ENCODE results near the gene GUCD1. TPM values are rescaled to one million over a fixed set of nuclear protein-coding genes. Genes with fewer than 3 reads are reported as not detected.
"Not testable (repeated sequence)": the region's sequence is repeated elsewhere in the genome, so short reads cannot be mapped to it uniquely, and the experiment has no call there.

GUCD1 gene
- total RNA-seq, 2 experiments from 2014 or later, result 103 to 104 TPM

DNA sequence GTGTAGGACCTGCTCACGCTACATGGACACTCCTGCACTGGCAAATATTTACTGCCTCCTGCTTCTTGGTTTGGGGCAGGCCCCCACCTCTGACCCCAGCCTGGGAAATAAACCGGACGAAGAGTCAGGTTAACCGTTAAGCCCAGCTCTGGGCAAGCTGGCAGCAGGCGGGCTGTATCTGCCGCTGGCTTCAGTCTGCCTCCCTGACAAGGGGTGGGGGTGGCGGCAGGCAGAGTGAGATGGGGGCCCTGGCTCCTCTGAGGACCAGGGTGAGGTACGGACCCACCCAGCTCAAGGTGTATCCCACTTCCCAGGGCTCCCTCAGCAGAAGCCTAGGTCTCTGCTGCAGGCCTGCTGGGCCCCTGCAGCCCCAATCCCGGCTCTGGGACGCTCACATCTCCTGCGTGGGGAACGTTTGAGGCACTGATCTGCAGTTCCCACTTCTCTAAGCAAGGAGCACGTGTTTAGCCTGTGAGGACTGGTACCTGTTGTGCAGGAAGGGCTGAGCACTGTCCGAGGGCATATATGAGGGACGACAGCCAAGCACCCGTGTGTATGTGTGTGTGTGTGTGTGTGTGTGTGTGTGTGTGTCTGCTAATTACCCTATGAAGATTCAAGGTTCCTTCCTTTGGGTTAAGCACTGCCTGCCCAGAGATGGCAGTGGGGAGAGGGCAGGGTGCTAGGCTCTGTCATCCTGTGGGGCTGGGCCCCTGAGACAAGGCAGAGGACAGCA, 39.1 kb upstream of the GUCD1 start:
- H3K4me1 Mint-ChIP-seq, result peaks cover 10% of the 10 kb centered on the region
- H3K27me3 Mint-ChIP-seq, result peaks cover 6% of the 10 kb centered on the region
- no peak overlapping the region for H3K27ac Mint-ChIP-seq
- H3K4me3 Mint-ChIP-seq, result no peak overlapping the region
- POLR2A ChIA-PET, result interaction anchor here (2.3 kb wide), 1 partner anchor 38 kb away, joined by 5 read pairs; the partner anchor contains the start of genes GUCD1 and SNRPD3
- H3K9me3 Mint-ChIP-seq, result no peaks in the 10 kb centered on the region
- peak; percentile 24 for DNase-seq
- peaks cover 1% of the 10 kb centered on the region for H3K36me3 Mint-ChIP-seq
- no peak for ATAC-seq (ENCODE audit: low read depth)

- not testable (repeated sequence) for H3K27ac Mint-ChIP-seq
- POLR2A ChIA-PET, result interaction anchor here (2.3 kb wide), 1 partner anchor 38 kb away, joined by 5 read pairs; the partner anchor contains the start of genes GUCD1 and SNRPD3
Measured at GRCh38 chr22:24593559-24593835, 38.6 kb upstream of the GUCD1 start.

DNA sequence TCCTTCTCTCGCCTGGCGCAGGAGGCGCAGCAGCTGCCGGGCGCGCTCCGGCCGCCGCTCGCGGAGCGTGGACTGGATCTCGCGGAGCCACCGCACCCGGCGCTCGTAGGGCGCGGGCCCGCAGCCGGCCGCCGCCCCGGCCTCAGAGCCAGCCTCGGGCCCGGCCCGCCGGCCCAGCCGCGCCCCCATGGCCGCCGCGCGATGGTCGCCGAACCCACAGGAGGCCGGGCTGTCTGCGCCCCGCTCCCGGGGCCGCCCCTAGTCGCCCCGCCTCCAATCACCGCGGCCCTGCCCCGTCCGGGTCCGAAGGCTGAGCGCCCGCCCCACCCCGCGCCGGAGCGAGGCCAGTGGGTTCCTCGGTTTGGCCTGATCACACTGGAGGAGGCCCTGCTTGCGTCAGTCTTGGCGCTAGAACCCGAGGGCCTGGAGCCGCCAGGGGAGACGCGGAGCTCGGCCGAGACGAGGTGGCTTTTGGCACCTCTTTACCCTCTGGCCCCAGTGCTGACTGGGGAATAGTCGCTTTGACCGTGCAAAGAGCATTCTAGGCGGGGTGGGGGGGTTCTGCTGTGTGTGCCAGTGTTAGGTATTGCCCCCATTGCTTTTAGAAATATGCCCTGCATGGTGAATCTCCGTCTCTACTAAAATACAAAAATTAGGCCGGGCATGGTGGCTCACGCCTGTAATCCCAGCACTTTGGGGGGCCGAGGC, 38.1 kb upstream of the GUCD1 start, which contains the start of gene LRRC75B:
Gene LRRC75B (minus strand): TSS at position 223 of the 708 bp plus-strand sequence. CDS start 34 bp downstream, at position 189.
- ATAC-seq (ENCODE audit: low read depth) (peak; percentile 70), DNase-seq (peak; percentile 68)
- H3K27me3 Mint-ChIP-seq, result peaks cover 6% of the 10 kb centered on the region
- H3K4me1 Mint-ChIP-seq, result peaks cover 10% of the 10 kb centered on the region
- POLR2A ChIA-PET, result interaction anchor here (2.3 kb wide), 1 partner anchor 37 kb away, joined by 5 read pairs; the partner anchor contains the start of genes GUCD1 and SNRPD3
- H3K27ac Mint-ChIP-seq, result peak within 1 kb of the TSS; percentile 69
- peak within 1 kb of the TSS; percentile 87 for H3K4me3 Mint-ChIP-seq
- H3K9me3 Mint-ChIP-seq, result no peaks in the 10 kb centered on the region
- H3K36me3 Mint-ChIP-seq, result peaks cover 1% of the 10 kb centered on the region

More at GRCh38 chr22:24593559-24593835, 38.6 kb upstream of the GUCD1 start:
- DNase-seq, result peak; percentile 14
- H3K4me1 Mint-ChIP-seq, result peaks cover 10% of the 10 kb centered on the region
- H3K27me3 Mint-ChIP-seq; H3K9me3 Mint-ChIP-seq; H3K36me3 Mint-ChIP-seq; ATAC-seq (ENCODE audit: low read depth): not testable (repeated sequence)
- H3K4me3 Mint-ChIP-seq, result peak overlapping the region; percentile 59

GRCh38 chr22:24592058-24592850, 37.3 kb upstream of the GUCD1 start:
- peak overlapping the region; percentile 69 for H3K27ac Mint-ChIP-seq
- peaks cover 6% of the 10 kb centered on the region for H3K27me3 Mint-ChIP-seq
- no peak for ATAC-seq (ENCODE audit: low read depth)
- no peak for DNase-seq
- peak overlapping the region; percentile 87 for H3K4me3 Mint-ChIP-seq
- H3K36me3 Mint-ChIP-seq, result peaks cover 1% of the 10 kb centered on the region
- no peaks in the 10 kb centered on the region for H3K9me3 Mint-ChIP-seq
- POLR2A ChIA-PET, result no interaction called here
- peaks cover 7% of the 10 kb centered on the region for H3K4me1 Mint-ChIP-seq

DNA sequence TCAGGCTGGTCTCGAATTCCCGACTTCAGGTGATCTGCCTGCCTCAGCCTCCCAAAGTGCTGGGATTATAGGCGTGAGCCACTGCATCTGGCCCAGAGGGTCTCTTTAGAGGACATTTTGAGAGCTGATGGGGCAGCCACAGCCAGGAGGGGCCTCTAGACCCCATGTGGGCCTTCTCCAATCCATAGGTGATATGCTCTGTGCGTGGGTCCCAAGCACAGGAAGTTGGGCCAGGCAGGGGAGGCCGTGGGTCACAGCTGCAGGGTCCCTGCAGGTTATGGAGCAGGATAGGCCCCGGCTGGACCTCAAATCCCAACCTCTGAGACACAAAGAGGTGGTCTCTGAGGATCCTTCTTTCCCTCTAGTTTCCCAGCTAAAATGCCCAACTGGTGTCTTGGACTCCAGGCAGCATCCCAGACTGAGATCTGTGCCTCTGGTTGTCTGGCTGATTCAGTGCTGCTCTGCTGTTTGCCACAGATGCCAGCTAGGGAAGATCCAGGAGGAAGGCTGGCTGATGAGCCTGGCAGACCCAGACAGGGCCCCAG, 36.4 kb upstream of the GUCD1 start:
- no peak overlapping the region for H3K4me3 Mint-ChIP-seq
- POLR2A ChIA-PET, result no interaction called here
- peaks cover 4% of the 10 kb centered on the region for H3K4me1 Mint-ChIP-seq
- H3K27me3 Mint-ChIP-seq, result peaks cover 6% of the 10 kb centered on the region
- no peaks in the 10 kb centered on the region for H3K9me3 Mint-ChIP-seq
- no peak overlapping the region for H3K27ac Mint-ChIP-seq
- ATAC-seq (ENCODE audit: low read depth) (no peak), DNase-seq (no peak)
- H3K36me3 Mint-ChIP-seq, result peaks cover 1% of the 10 kb centered on the region

DNA sequence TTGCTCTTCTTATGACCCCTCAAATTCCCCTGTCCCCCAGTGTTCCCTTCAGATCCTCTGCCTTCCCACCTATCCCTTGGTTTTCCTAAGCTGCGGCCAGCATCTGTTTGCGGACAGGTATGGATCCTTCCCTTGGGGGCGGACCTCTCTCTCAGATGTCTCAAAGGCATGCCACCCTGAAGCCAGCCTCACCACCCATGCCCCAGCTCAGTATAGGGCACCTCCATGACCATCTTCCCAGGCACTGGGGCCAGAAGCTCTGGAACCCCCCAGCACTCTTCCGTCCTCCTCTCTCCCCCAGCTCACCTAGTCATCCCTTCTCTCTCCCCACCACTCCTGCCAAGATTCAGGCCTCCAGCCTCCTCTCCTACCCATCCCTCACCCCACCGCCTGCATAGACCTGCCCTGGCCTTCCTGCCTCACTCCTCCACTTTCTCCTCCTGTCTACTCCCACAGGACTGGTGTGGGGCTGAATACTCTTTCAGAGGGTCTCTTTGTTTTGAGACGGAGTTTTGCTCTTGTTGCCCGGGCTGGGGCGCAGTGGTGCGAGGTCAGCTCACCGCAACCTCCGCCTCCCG, 35.7 kb upstream of the GUCD1 start:
- H3K27ac Mint-ChIP-seq, result no peak overlapping the region
- POLR2A ChIA-PET, result no interaction called here
- H3K27me3 Mint-ChIP-seq, result peaks cover 6% of the 10 kb centered on the region
- no peak for DNase-seq
- H3K9me3 Mint-ChIP-seq, result no peaks in the 10 kb centered on the region
- peaks cover 1% of the 10 kb centered on the region for H3K36me3 Mint-ChIP-seq
- peaks cover 4% of the 10 kb centered on the region for H3K4me1 Mint-ChIP-seq
- ATAC-seq (ENCODE audit: low read depth), result no peak
- no peak overlapping the region for H3K4me3 Mint-ChIP-seq

DNA sequence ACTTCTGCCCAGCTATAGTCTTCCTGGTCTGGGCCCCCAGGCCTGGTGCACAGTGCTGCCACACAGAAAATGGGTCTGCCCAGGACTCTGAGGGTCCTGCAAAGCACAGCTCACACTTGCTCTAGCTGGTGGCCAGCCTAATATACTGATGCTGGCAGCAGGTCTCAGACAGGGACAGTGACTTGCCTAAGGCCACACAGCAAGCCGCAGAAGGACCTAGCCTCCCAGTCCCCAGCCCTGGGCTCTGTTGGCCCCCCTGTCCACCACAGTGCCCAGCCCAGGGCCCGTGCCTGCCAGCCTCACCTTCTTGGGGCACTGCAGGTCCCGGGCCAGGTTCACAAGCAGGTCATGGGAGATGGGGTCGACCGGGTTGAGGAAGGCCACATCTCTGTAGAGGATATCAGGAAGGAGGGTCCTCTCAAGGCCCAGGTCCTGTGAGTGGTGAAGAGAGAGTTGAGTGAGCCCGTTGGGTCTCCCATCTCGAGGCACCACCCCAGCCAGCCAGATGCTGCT, 34.6 kb upstream of the GUCD1 start:
- H3K9me3 Mint-ChIP-seq, result no peaks in the 10 kb centered on the region
- ATAC-seq (ENCODE audit: low read depth) (no peak), DNase-seq (no peak)
- H3K27me3 Mint-ChIP-seq, result peaks cover 6% of the 10 kb centered on the region
- peaks cover 4% of the 10 kb centered on the region for H3K4me1 Mint-ChIP-seq
- H3K27ac Mint-ChIP-seq, result no peak overlapping the region
- peaks cover 1% of the 10 kb centered on the region for H3K36me3 Mint-ChIP-seq
- H3K4me3 Mint-ChIP-seq, result no peak overlapping the region
- POLR2A ChIA-PET, result no interaction called here

DNA sequence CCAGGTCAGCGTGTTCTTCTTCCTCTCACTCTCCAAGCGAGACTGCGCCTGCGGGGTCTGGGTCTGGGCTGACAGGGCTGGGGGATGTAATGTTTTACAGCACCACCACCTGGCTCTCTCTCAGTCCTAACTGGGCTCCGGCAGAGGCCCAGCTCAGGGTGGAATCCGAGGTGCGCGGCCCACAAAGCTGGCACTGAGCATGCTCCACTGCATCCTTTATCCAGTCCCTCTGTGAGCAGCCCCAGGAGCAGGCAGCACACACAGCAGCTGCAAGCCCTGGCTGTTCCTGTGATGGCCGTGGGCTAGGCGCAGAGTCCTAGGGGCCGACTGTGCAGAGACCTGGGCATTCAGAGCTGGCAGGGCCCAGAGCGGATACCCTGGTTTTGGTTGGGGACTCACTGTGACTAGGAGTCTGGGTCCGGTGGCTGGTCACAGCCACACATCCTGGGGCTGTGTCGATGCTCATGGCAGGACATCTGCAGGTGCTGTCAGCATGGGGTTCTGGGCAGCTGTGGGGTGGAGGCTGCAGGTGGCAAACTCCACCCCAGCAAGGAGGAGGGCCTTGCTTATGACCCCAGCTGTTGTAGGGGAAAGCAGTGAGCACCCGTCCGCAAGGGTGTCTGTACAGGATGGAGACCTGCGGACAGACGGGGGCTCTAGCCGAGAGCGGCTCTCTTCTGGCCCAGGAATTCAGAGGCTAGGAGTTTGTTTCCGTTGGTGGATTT, 34.0 kb upstream of the GUCD1 start:
- POLR2A ChIA-PET, result interaction anchor here (1.2 kb wide), 1 partner anchor 34 kb away, joined by 4 read pairs; the partner anchor contains the start of gene GUCD1
- Mint-ChIP-seq H3K27ac (no peak overlapping the region), H3K36me3 (peaks cover 1% of the 10 kb centered on the region), H3K4me1 (peaks cover 6% of the 10 kb centered on the region), H3K4me3 (no peak overlapping the region), H3K9me3 (no peaks in the 10 kb centered on the region), H3K27me3 (peaks cover 6% of the 10 kb centered on the region)
- no peak for ATAC-seq (ENCODE audit: low read depth)
- DNase-seq, result no peak

DNA sequence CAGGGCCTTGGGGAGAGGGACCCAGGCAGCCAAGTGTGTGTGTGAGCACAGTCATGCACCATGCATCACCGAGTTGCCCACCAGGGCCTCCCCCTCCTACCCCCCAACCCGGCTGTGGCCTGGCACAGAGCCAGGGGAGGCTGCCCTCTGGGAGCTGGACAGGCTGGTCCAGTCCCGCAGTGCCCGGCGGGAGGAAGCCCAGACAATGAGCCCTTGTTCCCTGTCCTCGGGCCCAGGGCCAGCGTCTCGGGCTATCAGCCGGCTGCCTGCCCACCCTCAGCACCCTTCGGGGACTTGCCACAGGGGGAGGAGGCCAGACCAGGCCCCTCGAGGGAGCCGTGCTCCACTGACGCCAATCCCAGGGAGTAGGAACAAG, 33.4 kb upstream of the GUCD1 start:
- no peak overlapping the region for H3K4me3 Mint-ChIP-seq
- H3K27me3 Mint-ChIP-seq, result peaks cover 6% of the 10 kb centered on the region
- POLR2A ChIA-PET, result interaction anchor here (1.2 kb wide), 1 partner anchor 33 kb away, joined by 4 read pairs; the partner anchor contains the start of gene GUCD1
- H3K9me3 Mint-ChIP-seq, result no peaks in the 10 kb centered on the region
- no peak overlapping the region for H3K27ac Mint-ChIP-seq
- no peak for DNase-seq
- H3K36me3 Mint-ChIP-seq, result peaks cover 1% of the 10 kb centered on the region
- H3K4me1 Mint-ChIP-seq, result peaks cover 7% of the 10 kb centered on the region
- no peak for ATAC-seq (ENCODE audit: low read depth)

GRCh38 chr22:24587948-24588347, 33.0 kb upstream of the GUCD1 start:
- Mint-ChIP-seq H3K9me3 (no peaks in the 10 kb centered on the region), H3K36me3 (peaks cover 1% of the 10 kb centered on the region), H3K4me1 (peaks cover 6% of the 10 kb centered on the region), H3K27me3 (peaks cover 6% of the 10 kb centered on the region), H3K27ac (no peak overlapping the region), H3K4me3 (no peak overlapping the region)
- POLR2A ChIA-PET, result interaction anchor here (1.2 kb wide), 1 partner anchor 33 kb away, joined by 4 read pairs; the partner anchor contains the start of gene GUCD1
- DNase-seq (no peak), ATAC-seq (ENCODE audit: low read depth) (no peak)

DNA sequence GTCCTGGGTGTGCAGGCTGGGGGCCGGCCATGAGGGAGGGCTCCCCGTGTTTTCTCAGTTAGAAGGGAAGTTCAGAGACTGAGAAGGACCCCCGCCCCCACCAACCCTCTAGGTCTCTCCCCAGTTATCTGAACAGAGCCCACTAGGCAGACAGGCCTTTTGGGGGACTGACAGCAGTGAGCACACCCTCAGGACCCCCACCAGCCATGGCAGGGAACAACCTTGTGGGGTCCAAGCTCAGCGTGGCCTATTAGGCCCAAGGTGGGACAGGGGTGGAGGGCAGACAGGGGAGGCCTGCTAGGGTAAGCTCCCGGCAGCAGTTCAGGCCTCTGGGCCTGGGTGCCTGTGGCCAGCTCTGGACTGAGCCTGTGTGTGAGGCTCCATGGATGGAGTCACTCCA, 32.3 kb upstream of the GUCD1 start:
- Mint-ChIP-seq H3K4me3 (no peak overlapping the region), H3K27ac (no peak overlapping the region), H3K36me3 (peaks cover 1% of the 10 kb centered on the region), H3K27me3 (peaks cover 2% of the 10 kb centered on the region), H3K9me3 (no peaks in the 10 kb centered on the region), H3K4me1 (peaks cover 4% of the 10 kb centered on the region)
- POLR2A ChIA-PET, result no interaction called here
- ATAC-seq (ENCODE audit: low read depth) (no peak), DNase-seq (no peak)

DNA sequence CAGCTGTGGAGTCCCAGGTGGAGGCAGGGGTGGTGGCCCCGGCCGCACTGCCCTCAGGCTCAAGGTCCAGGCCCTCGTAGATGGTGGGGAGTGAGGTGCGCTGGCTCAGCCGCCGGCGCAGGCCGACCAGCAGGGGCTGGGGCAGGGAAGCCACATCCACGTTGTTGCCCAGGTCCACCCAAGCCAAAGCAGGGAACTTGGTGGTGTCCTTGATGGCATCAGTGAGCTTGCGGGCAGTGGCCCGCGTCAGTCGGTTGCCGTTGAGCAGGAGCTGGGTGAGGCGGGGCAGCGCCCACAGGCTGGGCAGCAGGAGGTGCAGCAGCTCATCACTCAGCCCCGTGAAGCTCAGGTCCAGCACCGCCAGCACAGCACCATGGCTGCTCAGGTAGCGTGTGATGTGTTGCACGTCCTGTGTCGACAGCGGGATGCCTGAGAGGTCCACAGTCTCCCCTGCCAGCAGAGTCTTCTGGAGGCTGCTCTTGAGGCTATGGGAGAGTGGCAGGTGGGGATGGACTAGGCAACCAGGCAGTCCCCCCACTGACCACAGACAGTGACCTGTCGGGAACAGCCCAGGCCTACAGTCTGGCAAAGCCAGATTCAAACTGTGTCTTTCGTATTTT, 31.1 kb upstream of the GUCD1 start:
- ATAC-seq (ENCODE audit: low read depth), result no peak
- Mint-ChIP-seq H3K9me3 (no peaks in the 10 kb centered on the region), H3K4me1 (peaks cover 3% of the 10 kb centered on the region), H3K4me3 (no peak overlapping the region), H3K36me3 (peaks cover 1% of the 10 kb centered on the region), H3K27ac (no peak overlapping the region), H3K27me3 (no peaks in the 10 kb centered on the region)
- no peak for DNase-seq
- POLR2A ChIA-PET, result no interaction called here
